Sigmoid colon (tissue), 4 donors: ENCODE measurements around the gene ABCC8.

Source experiments
- EP300 ChIP-seq, 4 donors: sonication (generic); formaldehyde crosslinking; IDR thresholded peaks; one replicate each; pipeline ENCODE4 v1.6.1; 2017; ENCODE audit warnings: antibody characterized with exemption in 4 of 4
- POLR2A ChIP-seq, 2 donors: fragments of 450-650 bp; IDR thresholded peaks; one replicate each; pipeline ENCODE4 v1.6.1; 2016; ENCODE audit warnings: antibody characterized with exemption in 2 of 2, mild to moderate bottlenecking in 2 of 2, moderate library complexity in 2 of 2
- TF ChIP-seq, protein P1 (sequence below), 4 experiments: fragments of 450-650 bp in 3 of 4; fragments of 200-600 bp in 1 of 4; IDR thresholded peaks; one replicate each; pipeline ENCODE4 v1.5.1; 2016 to 2019; ENCODE audit warnings: antibody characterized with exemption in 4 of 4, mild to moderate bottlenecking in 3 of 4, moderate library complexity in 2 of 4

DNA sequence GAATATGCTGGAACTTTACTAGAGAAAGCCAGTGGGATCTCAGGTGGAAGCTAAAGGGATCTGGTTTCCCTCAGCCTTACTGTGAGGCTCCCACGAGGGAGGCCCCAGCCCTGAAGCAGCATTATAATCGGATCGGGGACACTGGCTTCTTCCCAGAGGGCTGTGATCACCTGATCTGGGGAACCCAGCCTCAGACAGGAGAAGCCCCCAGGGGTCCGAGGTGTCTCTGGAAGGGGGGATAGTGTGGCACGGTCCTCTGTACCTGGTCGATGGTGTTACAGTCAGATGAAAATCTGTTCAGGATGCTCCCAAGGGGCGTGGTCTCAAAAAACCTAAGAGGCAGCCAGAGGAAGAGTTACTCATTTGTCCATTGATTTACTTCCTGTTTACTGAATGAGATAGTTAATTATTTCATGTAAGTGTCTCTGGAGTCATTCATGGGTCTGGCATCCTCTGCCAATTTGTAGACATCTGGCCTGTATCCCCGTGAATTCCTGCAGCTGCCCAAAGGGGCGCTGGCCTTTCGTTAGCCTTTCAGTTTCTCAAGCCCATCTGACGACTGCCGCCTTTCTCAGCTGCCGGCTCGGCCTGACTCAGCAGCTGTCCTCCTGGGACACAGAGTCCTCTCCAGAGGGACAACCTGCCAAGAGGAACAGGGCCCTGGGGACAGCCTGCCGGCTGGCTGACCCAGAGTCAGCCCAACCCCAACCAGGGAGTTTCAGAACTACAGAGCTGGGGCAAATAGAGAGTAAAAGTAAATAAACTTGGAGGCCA, 71.2 kb downstream of the ABCC8 start:
- TF ChIP-seq, protein P1, sequence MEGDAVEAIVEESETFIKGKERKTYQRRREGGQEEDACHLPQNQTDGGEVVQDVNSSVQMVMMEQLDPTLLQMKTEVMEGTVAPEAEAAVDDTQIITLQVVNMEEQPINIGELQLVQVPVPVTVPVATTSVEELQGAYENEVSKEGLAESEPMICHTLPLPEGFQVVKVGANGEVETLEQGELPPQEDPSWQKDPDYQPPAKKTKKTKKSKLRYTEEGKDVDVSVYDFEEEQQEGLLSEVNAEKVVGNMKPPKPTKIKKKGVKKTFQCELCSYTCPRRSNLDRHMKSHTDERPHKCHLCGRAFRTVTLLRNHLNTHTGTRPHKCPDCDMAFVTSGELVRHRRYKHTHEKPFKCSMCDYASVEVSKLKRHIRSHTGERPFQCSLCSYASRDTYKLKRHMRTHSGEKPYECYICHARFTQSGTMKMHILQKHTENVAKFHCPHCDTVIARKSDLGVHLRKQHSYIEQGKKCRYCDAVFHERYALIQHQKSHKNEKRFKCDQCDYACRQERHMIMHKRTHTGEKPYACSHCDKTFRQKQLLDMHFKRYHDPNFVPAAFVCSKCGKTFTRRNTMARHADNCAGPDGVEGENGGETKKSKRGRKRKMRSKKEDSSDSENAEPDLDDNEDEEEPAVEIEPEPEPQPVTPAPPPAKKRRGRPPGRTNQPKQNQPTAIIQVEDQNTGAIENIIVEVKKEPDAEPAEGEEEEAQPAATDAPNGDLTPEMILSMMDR (IDR thresholded peaks at IDR 0.05), result no peak
- TF ChIP-seq EP300 (IDR thresholded peaks at IDR 0.05) (no peak), POLR2A (IDR thresholded peaks at IDR 0.05) (no peak)
